Activated CD8-positive, alpha-beta memory T cell treated with anti-CD3 and anti-CD28 coated beads for 1 hour (primary cell): Measurements from ENCODE around the gene RARA.

Source experiments
- DNase-seq, 2 donors: peaks; one replicate each; pipeline ENCODE4 v3.0.0-alpha.2; 2020; ENCODE audit warnings: low read depth in 1 of 2; ENCODE audit errors: extremely low read depth in 1 of 2

Gene RARA

GRCh38 chr17:40309031-40309948 is at the start of gene RARA:
TSS of gene RARA (plus strand) at chr17:40309180. CDS start at chr17:40331219, 22,039 bp downstream.
- no peak for DNase-seq

GRCh38 chr17:40259505-40259904 is 49.5 kb upstream of the RARA start:
- no peak for DNase-seq

GRCh38 chr17:40260528-40260927 is 48.5 kb upstream of the RARA start:
- DNase-seq: no peak

GRCh38 chr17:40264458-40265185 is 44.4 kb upstream of the RARA start:
- DNase-seq: no peak

- no peak for DNase-seq
Measured at GRCh38 chr17:40265337-40265736, 43.6 kb upstream of the RARA start.

GRCh38 chr17:40266882-40267281 is 42.1 kb upstream of the RARA start:
- DNase-seq: no peak

- no peak for DNase-seq
Measured at GRCh38 chr17:40268141-40268712, 40.8 kb upstream of the RARA start.

- no peak for DNase-seq
Measured at GRCh38 chr17:40278414-40278813, 30.6 kb upstream of the RARA start.

GRCh38 chr17:40279402-40279801 is 29.6 kb upstream of the RARA start:
- no peak for DNase-seq

- DNase-seq: no peak
Measured at GRCh38 chr17:40281663-40282062, 27.3 kb upstream of the RARA start.

- no peak for DNase-seq
Measured at GRCh38 chr17:40283662-40284061, 25.3 kb upstream of the RARA start.

GRCh38 chr17:40284085-40284713 is 24.8 kb upstream of the RARA start:
- no peak for DNase-seq

GRCh38 chr17:40286473-40286872 is 22.5 kb upstream of the RARA start:
- no peak for DNase-seq

- no peak for DNase-seq
Measured at GRCh38 chr17:40287159-40287493, 21.9 kb upstream of the RARA start.

GRCh38 chr17:40287494-40288369 is 21.2 kb upstream of the RARA start, which contains the start of gene CDC6:
TSS of gene CDC6 (plus strand) at chr17:40287879. CDS start at chr17:40289421, 1,542 bp downstream.
- peak; percentile 94 to 97 for DNase-seq

- DNase-seq: no peak
Measured at GRCh38 chr17:40290629-40291280, 18.2 kb upstream of the RARA start.

- DNase-seq: no peak
Measured at GRCh38 chr17:40291281-40291664, 17.7 kb upstream of the RARA start.

- no peak for DNase-seq
Measured at GRCh38 chr17:40293363-40293762, 15.6 kb upstream of the RARA start.

- DNase-seq: no peak
Measured at GRCh38 chr17:40295488-40296436, 13.2 kb upstream of the RARA start.
